Lower leg skin (tissue), 3 donors: ENCODE results near the gene VENTX.

ENCODE experiments used
- CTCF ChIP-seq, 3 donors: fragments of 450-650 bp; IDR thresholded peaks; one replicate each; pipeline ENCODE4 v1.5.1; 2016; ENCODE audit warnings: antibody characterized with exemption in 3 of 3, mild to moderate bottlenecking in 3 of 3, moderate library complexity in 2 of 3
- POLR2A ChIP-seq, 2 donors: fragments of 450-650 bp; IDR thresholded peaks; one replicate each; pipeline ENCODE4 v1.6.1; 2016 to 2017; ENCODE audit warnings: antibody characterized with exemption in 2 of 2, mild to moderate bottlenecking in 1 of 2, moderate library complexity in 1 of 2

- TF ChIP-seq CTCF (IDR thresholded peaks at IDR 0.05), result no peak
- no peak for TF ChIP-seq POLR2A (IDR thresholded peaks at IDR 0.05)
These were observed 37.4 kb downstream of the VENTX start for GRCh38 chr10:133274751-133275683.
